ENCODE measurements around the gene MED22.

DNA sequence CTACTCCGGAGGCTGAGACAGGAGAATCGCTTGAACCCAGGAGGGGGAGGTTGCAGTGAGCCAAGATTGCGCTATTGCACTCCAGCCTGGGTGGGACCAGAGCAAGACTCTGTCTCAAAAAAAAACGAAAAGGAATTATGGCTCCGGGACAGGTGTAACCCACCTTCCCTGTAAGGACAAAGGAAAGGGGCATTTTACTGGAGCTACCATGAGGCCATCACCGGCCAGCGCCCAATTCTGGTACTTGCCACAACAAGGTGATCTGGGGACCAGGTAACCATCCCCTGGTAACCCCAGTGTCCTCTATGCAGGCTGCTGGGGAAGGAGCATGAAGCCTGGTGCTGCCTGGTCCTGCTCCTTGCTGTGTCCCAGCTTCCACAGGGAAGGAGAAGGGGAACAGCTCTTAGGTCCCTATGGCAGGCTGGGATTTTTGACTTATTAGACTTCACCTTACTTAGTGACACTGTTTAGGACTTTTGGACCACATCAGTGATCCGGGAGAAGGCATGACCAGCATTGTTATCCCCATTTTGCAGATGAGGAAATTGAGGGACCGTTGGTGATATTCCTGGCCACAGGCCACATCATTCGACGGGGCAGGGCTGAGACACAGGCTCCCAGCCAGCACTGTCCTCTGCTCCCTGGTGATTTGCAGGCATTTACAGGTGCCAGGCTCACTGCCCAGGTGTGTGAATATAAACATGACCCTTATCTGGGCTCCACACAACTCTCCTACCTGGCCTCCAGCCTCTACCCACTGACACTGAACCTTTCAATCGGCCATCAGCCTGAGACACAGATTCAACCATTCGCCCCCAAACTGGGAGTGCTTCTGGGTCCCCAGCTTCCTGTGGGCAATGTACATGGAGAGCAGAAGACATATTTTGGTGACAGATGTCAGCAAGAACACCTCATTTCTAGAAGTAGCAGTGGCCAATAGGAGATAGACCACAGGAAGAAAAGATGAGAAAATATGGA lies 46.4 kb downstream of the MED22 start:
- TF ChIP-seq CTCF (conservative IDR thresholded peaks at IDR 0.05; ENCODE audit: low read depth in 2 of 2), result no peak
- no peak for TF ChIP-seq ZNF331 (CRISPR knock-in tag; IDR thresholded peaks at IDR 0.05; ENCODE audit: low read depth)
- no peak for TF ChIP-seq EZH2 (IDR thresholded peaks at IDR 0.05; ENCODE audit: low read depth, unreplicated experiment)
- TF ChIP-seq POLR2AphosphoS5 (IDR thresholded peaks at IDR 0.05; ENCODE audit: low read depth), result no peak
